Measurements from ENCODE around the gene C1QTNF4. TPM values are rescaled to one million over a fixed set of nuclear protein-coding genes. Genes with fewer than 3 reads are reported as not detected.

C1QTNF4 gene
- total RNA-seq, 1 experiment from 2014 or later: 0.22 TPM

- intact Hi-C loops (cut with micrococcal nuclease; ENCODE audit: unreplicated experiment): loop anchor here (1.0 to 5.0 kb wide), 4 partner anchors 12 to 125 kb away; partner anchors contain the start of gene PSMC3
- peak; percentile 77 to 96 for DNase-seq
- TF ChIP-seq CTCF (conservative IDR thresholded peaks at IDR 0.05) (peak; percentile 85), EZH2 (IDR thresholded peaks at IDR 0.05; ENCODE audit: low read depth) (no peak)
- Histone ChIP-seq H3K9me3 (ENCODE audit: insufficient read depth, low read depth) (no peaks in the 10 kb centered on the region), H3F3A (ENCODE audit: insufficient read depth, low read depth) (peaks cover 33% of the 10 kb centered on the region; the same call in 1 of the 2 replicates), H3K36me3 (ENCODE audit: low read depth) (peaks cover 20% of the 10 kb centered on the region), H3K4me1 (replicated peaks; ENCODE audit: insufficient read depth) (peaks cover 24% of the 10 kb centered on the region), H3K9me2 (ENCODE audit: insufficient read depth) (0 out of 2 replicates have a peak, but pooled peaks cover 5% of the 10 kb centered on the region), H3K4me3 (peak within 1 kb of the TSS; percentile 80), H3K4me2 (peak within 1 kb of the TSS; percentile 97), H3K79me2 (ENCODE audit: low read depth) (peaks cover 49% of the 10 kb centered on the region), H3K27me3 (ENCODE audit: insufficient read depth, low read depth) (no peaks in the 10 kb centered on the region), H4K20me1 (ENCODE audit: insufficient read depth) (peaks cover 33% of the 10 kb centered on the region), H3K27ac (peak within 1 kb of the TSS; percentile 87), H2AFZ (peak within 1 kb of the TSS; percentile 89)
- POLR2A ChIA-PET (ENCODE audit: unreplicated experiment): interaction anchor here (0.5 to 0.9 kb wide), 4 partner anchors 9 to 296 kb away, joined by 4 to 14 read pairs (median 5); no protein-coding TSS in a partner anchor
- no TSS peak for BruUV-seq (replicated peaks)
- CTCF ChIA-PET: interaction anchor here (0.5 to 1.0 kb wide), 17 partner anchors 11 to 495 kb away, joined by 3 to 11 read pairs (median 4); no protein-coding TSS in a partner anchor
Measured at GRCh38 chr11:47552566-47553405, 41.4 kb downstream of the C1QTNF4 start, which contains the start of gene CELF1. Gene CELF1 (minus strand): TSS chr11:47553132. CDS start chr11:47499523, 53,609 bp downstream.

GRCh38 chr11:47552056-47552565, 42.1 kb downstream of the C1QTNF4 start:
- no peaks in the 10 kb centered on the region for H3K27me3 ChIP-seq (ENCODE audit: insufficient read depth, low read depth)

More at GRCh38 chr11:47552056-47552565, 42.1 kb downstream of the C1QTNF4 start:
- H3K36me3 ChIP-seq (ENCODE audit: low read depth): peaks cover 20% of the 10 kb centered on the region
- CTCF ChIA-PET: interaction anchor here (0.6 to 1.4 kb wide), 3 partner anchors 11 to 85 kb away, joined by 3 to 4 read pairs (median 3); no protein-coding TSS in a partner anchor
- BruUV-seq (replicated peaks): no TSS peak
- peak; percentile 38 to 65 for DNase-seq
- H3F3A ChIP-seq (ENCODE audit: insufficient read depth, low read depth): peaks cover 33% of the 10 kb centered on the region; the same call in 1 of the 2 replicates
- H3K27ac ChIP-seq: peak overlapping the region; percentile 87
- H3K9me2 ChIP-seq (ENCODE audit: insufficient read depth): 0 out of 2 replicates have a peak, but pooled peaks cover 5% of the 10 kb centered on the region
- no peaks in the 10 kb centered on the region for H3K9me3 ChIP-seq (ENCODE audit: insufficient read depth, low read depth)
- peak overlapping the region; percentile 77 for H3K4me2 ChIP-seq
- peak overlapping the region; percentile 80 for H3K4me3 ChIP-seq
- H3K79me2 ChIP-seq (ENCODE audit: low read depth): peaks cover 56% of the 10 kb centered on the region
- H2AFZ ChIP-seq: peak overlapping the region; percentile 89
- POLR2A ChIA-PET (ENCODE audit: unreplicated experiment): interaction anchor here (0.6 to 0.9 kb wide), 4 partner anchors 8 to 318 kb away, joined by 3 to 5 read pairs (median 4); no protein-coding TSS in a partner anchor
- H4K20me1 ChIP-seq (ENCODE audit: insufficient read depth): peaks cover 40% of the 10 kb centered on the region
- no peak for TF ChIP-seq EZH2 (IDR thresholded peaks at IDR 0.05; ENCODE audit: low read depth)
- TF ChIP-seq CTCF (conservative IDR thresholded peaks at IDR 0.05): no peak
- H3K4me1 ChIP-seq (replicated peaks; ENCODE audit: insufficient read depth): peaks cover 24% of the 10 kb centered on the region
- intact Hi-C loops (cut with micrococcal nuclease; ENCODE audit: unreplicated experiment): loop anchor here (5.0 kb wide), 2 partner anchors 85 to 125 kb away; partner anchors contain the start of gene PSMC3
